OCI-LY3 (cell line): Measurements from ENCODE around the gene PCLO.

Experiments
- H2AFZ ChIP-seq: fragments of 200-600, 300-600 bp; shearing (Covaris generic); 2 replicates; pipeline ENCODE4 v1.6.0; 2014; ENCODE audit warnings: antibody characterized with exemption, low read depth, low read length
- H3K27ac ChIP-seq: fragments of 200-600, 300-600 bp; sonication (generic); 2 replicates; pipeline ENCODE4 v1.5.1; 2014; ENCODE audit warnings: mild to moderate bottlenecking, low read length, moderate library complexity, mixed read lengths
- H3K27me3 ChIP-seq: fragments of 200-600, 300-600 bp; sonication (generic); 2 replicates; pipeline ENCODE4 v1.6.1; 2014; ENCODE audit warnings: low read depth, low read length, mixed read lengths
- H3K36me3 ChIP-seq: fragments of 200-600, 300-600 bp; sonication (generic); replicated peaks from 2 replicates; pipeline ENCODE3; 2014; ENCODE audit warnings: low read depth, low read length, mixed read lengths
- H3K4me1 ChIP-seq: fragments of 300-600, 200-600 bp; sonication (generic); 2 replicates; pipeline ENCODE4 v1.6.1; 2014; ENCODE audit warnings: low read length, mixed read lengths
- H3K4me2 ChIP-seq: fragments of 200-600, 300-600 bp; sonication (generic); 2 replicates; pipeline ENCODE4 v1.6.1; 2014; ENCODE audit warnings: low read length, mixed read lengths
- H3K4me3 ChIP-seq: fragments of 300-600, 200-600 bp; sonication (generic); 2 replicates; pipeline ENCODE4 v1.5.1; 2014; ENCODE audit warnings: antibody characterized with exemption, mild to moderate bottlenecking, low read length, moderate library complexity
- H3K79me2 ChIP-seq: fragments of 300-600, 200-600 bp; shearing (Covaris generic); 2 replicates; pipeline ENCODE4 v1.6.1; 2014; ENCODE audit warnings: mild to moderate bottlenecking, low read length, mixed read lengths
- H3K9ac ChIP-seq: fragments of 300-600, 200-600 bp; shearing (Covaris generic); 2 replicates; pipeline ENCODE4 v1.6.0; 2014; ENCODE audit warnings: mild to moderate bottlenecking, low read length, moderate library complexity
- H3K9me3 ChIP-seq: fragments of 200-600, 300-600 bp; shearing (Covaris generic); 2 replicates; pipeline ENCODE4 v1.6.1; 2014; ENCODE audit warnings: low read length, mixed read lengths; ENCODE audit not compliant: insufficient read depth
- H4K20me1 ChIP-seq: fragments of 200-600, 300-600 bp; sonication (generic); 2 replicates; pipeline ENCODE4 v1.6.1; 2016; ENCODE audit warnings: low read length, mixed read lengths; ENCODE audit not compliant: insufficient read depth
- EZH2phosphoT487 ChIP-seq: fragments of 200-600 bp; shearing (Covaris generic); IDR thresholded peaks from 2 replicates; pipeline ENCODE4 v1.6.1; 2018; ENCODE audit warnings: antibody characterized with exemption, mixed run types, low read depth
- TF ChIP-seq, protein P1 (sequence below): fragments of 200-600, 300-600 bp; sonication (generic); IDR thresholded peaks from 2 replicates; pipeline ENCODE4 v1.5.1; 2014; ENCODE audit warnings: antibody characterized with exemption, low read length, low read depth

The PCLO gene

DNA sequence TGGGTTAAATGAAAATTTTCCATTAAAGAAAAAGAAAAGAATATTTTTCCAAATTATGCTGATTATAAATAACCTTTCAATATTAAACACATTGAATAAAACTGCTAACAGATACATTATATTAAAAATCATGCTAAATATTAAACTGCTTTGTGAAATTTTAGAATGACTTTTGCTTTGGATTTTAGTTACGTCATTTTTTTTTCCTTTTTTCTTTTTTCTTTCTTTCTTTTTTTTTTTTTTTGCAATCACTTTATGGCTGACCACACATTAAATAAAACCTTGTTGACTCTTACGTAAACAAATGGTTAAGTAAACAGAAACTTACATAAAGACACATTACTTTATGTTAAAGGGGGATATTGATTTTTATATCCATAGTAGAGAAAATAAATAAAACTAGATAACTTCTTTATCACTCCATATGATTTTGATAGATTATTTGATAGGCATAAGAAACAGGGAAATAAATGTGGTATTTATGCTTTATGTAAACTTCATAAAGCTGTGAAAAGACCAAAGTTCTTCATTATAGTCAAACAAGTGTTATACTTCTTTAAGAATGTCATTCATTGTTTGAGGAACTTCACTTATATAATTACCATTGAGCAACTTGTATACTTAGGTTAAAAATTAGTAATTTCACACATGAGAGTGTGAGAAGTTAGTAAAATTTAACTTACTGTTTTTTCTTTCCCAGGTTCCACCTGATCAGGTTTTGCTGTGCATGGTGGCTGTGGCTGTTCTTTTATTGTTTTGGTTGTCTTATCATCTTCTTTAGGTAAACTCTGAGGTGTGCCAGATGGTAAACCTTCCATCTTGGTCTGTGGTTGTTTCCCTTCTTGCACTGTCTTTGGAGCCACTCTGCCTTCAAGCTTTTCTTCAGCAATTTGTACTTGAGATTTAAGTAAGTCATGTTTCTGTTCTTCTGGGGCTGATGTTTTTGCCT lies 197.3 kb downstream of the PCLO start:
- H3K36me3 ChIP-seq = no peaks in the 10 kb centered on the region
- no peaks in the 10 kb centered on the region for H3K9me3 ChIP-seq
- H3K4me2 ChIP-seq = no peak overlapping the region; the same call in 1 of the 2 replicates
- H3K4me3 ChIP-seq = no peak overlapping the region
- H3K79me2 ChIP-seq = no peaks in the 10 kb centered on the region
- H2AFZ ChIP-seq = no peak overlapping the region
- H4K20me1 ChIP-seq = no peaks in the 10 kb centered on the region
- TF ChIP-seq EZH2phosphoT487 = no peak
- TF ChIP-seq, protein P1, sequence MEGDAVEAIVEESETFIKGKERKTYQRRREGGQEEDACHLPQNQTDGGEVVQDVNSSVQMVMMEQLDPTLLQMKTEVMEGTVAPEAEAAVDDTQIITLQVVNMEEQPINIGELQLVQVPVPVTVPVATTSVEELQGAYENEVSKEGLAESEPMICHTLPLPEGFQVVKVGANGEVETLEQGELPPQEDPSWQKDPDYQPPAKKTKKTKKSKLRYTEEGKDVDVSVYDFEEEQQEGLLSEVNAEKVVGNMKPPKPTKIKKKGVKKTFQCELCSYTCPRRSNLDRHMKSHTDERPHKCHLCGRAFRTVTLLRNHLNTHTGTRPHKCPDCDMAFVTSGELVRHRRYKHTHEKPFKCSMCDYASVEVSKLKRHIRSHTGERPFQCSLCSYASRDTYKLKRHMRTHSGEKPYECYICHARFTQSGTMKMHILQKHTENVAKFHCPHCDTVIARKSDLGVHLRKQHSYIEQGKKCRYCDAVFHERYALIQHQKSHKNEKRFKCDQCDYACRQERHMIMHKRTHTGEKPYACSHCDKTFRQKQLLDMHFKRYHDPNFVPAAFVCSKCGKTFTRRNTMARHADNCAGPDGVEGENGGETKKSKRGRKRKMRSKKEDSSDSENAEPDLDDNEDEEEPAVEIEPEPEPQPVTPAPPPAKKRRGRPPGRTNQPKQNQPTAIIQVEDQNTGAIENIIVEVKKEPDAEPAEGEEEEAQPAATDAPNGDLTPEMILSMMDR = no peak
- H3K9ac ChIP-seq = no peak overlapping the region
- H3K4me1 ChIP-seq = peaks cover 21% of the 10 kb centered on the region
- H3K27ac ChIP-seq = no peak overlapping the region
- H3K27me3 ChIP-seq = no peaks in the 10 kb centered on the region

DNA sequence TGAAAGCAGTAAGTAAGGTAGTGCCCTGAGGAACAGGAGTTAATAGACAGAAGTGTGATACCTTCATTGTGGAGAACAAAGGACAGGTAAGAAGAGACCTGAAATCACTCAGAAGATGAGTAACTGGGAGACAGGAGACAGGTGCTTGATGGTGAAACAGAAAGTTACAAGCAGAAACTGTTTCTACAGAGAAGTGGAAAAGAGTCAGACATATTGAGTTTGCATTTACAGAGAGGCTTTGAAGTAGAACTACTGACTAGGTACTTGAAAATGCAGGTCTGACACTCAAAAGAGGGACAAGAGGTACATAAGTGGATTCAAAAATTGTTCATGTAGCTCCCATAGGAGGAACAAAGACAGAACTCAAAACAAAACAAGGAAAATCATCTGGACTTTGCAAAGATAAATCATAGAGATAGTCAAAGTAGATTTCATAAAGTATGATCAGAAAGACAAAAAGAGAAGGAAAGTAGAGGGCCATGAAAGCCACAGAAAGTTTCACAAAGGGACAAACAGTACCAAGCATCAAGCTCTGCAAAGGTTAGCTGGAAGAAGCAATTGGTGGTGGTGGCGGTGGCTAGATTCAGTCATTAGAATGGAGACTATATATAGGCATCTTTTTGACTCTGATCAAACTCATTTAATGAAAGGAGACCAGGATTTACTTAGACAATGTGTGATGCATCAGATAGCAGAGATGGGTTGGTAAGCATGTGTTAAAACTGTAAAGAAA lies 198.4 kb downstream of the PCLO start:
- H2AFZ ChIP-seq = no peak overlapping the region
- peak overlapping the region; percentile 51 for H3K27ac ChIP-seq
- peak overlapping the region; percentile 36 for H3K4me2 ChIP-seq
- TF ChIP-seq, protein P1 = no peak
- no peak for TF ChIP-seq EZH2phosphoT487
- no peak overlapping the region for H3K9ac ChIP-seq
- H3K9me3 ChIP-seq = no peaks in the 10 kb centered on the region
- no peaks in the 10 kb centered on the region for H3K27me3 ChIP-seq
- peaks cover 21% of the 10 kb centered on the region for H3K4me1 ChIP-seq
- H3K4me3 ChIP-seq = no peak overlapping the region
- H3K79me2 ChIP-seq = no peaks in the 10 kb centered on the region
- H3K36me3 ChIP-seq = no peaks in the 10 kb centered on the region
- H4K20me1 ChIP-seq = no peaks in the 10 kb centered on the region

DNA sequence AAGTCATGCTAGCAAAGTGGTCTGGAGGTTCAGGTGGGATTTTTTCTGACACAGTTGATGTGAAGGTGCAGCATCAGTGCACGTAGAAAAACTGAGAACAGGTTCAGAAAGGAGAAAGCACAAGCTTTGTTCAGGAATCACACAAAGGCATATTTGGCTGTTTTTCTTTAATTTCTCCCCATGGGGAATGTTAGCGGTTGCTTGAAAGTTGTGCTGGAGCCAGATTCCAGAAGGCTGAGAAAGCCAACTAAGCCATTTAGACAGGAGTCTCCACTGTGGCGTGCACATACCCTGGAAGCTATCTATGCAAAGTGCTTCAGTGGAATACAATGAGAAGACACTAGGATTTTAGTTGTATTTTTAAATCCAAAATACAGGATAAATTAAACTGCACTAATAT lies 201.4 kb downstream of the PCLO start:
- Histone ChIP-seq H4K20me1 (no peaks in the 10 kb centered on the region), H3K27ac (no peak overlapping the region), H3K9ac (no peak overlapping the region), H3K79me2 (no peaks in the 10 kb centered on the region), H3K4me2 (no peak overlapping the region), H3K9me3 (no peaks in the 10 kb centered on the region), H2AFZ (no peak overlapping the region), H3K4me1 (peaks cover 21% of the 10 kb centered on the region), H3K36me3 (no peaks in the 10 kb centered on the region), H3K4me3 (no peak overlapping the region), H3K27me3 (no peaks in the 10 kb centered on the region)
- TF ChIP-seq EZH2phosphoT487 = no peak
- TF ChIP-seq, protein P1 = no peak

DNA sequence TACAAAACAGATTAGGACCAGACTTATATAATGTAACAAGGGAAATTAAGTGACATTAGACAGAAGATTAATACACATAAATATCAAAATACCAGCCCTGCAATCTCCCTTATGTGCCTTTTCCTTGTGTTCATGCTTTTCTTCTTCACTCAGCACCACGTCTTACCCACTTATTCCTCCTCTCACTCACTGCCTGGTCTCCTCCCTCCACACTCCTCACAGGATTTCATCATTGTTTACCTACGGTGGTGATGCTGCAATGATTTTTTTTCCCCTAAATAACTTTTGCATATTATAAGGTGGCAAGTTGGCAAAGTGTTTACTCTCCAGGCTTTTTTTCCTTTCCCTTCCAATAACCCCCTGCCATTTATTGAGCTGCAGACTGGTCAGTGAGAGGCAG lies 203.2 kb downstream of the PCLO start:
- Histone ChIP-seq H3K27me3 (no peaks in the 10 kb centered on the region), H3K27ac (no peak overlapping the region), H3K36me3 (no peaks in the 10 kb centered on the region), H3K9me3 (no peaks in the 10 kb centered on the region), H3K4me2 (no peak overlapping the region), H3K9ac (no peak overlapping the region), H3K4me1 (peaks cover 8% of the 10 kb centered on the region), H2AFZ (no peak overlapping the region), H3K79me2 (no peaks in the 10 kb centered on the region), H3K4me3 (no peak overlapping the region), H4K20me1 (no peaks in the 10 kb centered on the region)
- TF ChIP-seq, protein P1 = no peak
- TF ChIP-seq EZH2phosphoT487 = no peak
